Measurements from ENCODE around the gene SYT15.
"Not testable (repeated sequence)": the region's sequence is repeated elsewhere in the genome, so short reads cannot be mapped to it uniquely, and the experiment has no call there.

Gene SYT15

DNA sequence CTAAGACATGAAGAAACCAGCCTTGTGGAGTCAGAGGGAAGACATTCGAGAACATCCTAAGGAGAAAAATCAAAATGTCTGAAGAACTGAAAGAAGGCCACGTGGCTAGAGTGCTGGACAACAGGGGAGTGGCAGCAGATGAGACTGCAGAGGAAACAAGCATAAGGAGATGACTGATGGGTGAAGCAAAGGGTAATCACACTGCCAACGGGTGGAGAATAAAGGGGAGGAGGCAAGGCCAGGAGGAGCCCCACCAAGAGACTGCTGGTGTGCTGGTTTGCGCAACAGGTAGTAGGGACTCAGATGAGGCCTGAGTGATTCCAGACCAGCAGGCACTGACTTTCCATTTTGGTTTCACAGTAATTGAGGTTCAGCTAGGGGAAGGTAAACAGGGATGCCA lies 38.2 kb downstream of the SYT15 start:
- DNase-seq; in situ Hi-C loops (cut with HindIII; ENCODE audit: low pct_ligation_motif_present, low pct_unique_long_range_greater_than_20kb, low sequenced_read_pairs): not testable (repeated sequence)

DNA sequence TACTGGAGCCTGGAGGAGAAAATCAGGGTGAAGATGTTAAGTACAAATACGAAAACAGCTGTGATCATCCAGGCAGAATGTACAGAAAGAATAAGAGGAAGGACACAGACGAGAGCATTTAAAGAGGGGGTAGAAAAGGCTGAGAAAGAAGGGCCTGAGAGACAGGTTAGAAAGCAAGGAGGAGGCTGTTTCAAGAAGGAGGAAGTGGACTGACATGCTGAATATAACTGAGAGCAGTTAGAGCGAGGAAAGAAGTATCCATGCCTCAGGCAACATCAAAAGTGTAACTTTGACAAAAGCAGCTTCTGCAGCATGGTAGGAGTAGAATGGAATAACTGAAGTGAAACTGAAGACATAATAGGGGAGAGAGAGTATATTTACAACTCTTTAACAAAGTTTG lies 39.0 kb downstream of the SYT15 start:
- DNase-seq; in situ Hi-C loops (cut with HindIII; ENCODE audit: low pct_ligation_motif_present, low pct_unique_long_range_greater_than_20kb, low sequenced_read_pairs): not testable (repeated sequence)

DNA sequence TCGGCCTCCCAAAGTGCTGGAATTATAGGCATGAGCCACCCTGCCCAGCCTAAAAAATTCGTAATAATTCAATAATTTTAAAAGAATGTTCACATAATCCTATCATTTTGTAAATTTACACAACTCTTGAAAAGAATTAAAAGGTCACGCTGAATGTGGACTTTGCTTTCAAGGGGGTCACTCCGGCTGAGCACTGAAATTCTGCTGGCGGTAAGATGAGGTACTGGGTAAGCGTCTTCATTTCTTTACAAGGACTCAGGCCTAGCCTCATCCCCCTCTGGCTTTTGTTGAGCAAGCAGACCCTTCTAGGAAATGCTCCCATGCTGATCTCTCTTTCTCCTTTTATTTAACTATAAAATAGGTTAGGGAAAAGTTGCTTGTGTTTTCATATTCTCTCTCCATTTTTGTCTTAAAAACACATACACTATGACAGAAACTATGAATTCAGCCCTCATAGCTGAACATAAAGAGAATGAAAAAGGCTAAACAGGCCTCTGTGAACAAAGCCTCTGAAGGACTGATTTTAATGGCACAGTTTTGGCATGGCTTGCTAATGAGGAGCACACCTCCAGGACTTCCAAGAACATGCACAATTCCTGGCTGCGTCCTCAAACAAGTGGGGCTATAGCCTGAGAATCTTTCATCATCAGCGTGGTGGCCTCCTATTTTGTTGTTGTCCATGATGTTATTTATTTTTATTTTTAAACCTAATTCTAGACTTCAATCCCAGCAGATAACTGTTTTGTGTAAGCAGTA lies 45.1 kb downstream of the SYT15 start:
- in situ Hi-C loops (cut with HindIII; ENCODE audit: low pct_ligation_motif_present, low pct_unique_long_range_greater_than_20kb, low sequenced_read_pairs); DNase-seq: not testable (repeated sequence)

GRCh38 chr10:46629805-46630204 lies 50.9 kb downstream of the SYT15 start:
- DNase-seq; in situ Hi-C loops (cut with HindIII; ENCODE audit: low pct_ligation_motif_present, low pct_unique_long_range_greater_than_20kb, low sequenced_read_pairs): not testable (repeated sequence)

GRCh38 chr10:46630816-46631215 lies 51.9 kb downstream of the SYT15 start:
- DNase-seq; in situ Hi-C loops (cut with HindIII; ENCODE audit: low pct_ligation_motif_present, low pct_unique_long_range_greater_than_20kb, low sequenced_read_pairs): not testable (repeated sequence)

- in situ Hi-C loops (cut with HindIII; ENCODE audit: low pct_ligation_motif_present, low pct_unique_long_range_greater_than_20kb, low sequenced_read_pairs); DNase-seq: not testable (repeated sequence)
Observed at GRCh38 chr10:46631683-46632082, 52.8 kb downstream of the SYT15 start.

DNA sequence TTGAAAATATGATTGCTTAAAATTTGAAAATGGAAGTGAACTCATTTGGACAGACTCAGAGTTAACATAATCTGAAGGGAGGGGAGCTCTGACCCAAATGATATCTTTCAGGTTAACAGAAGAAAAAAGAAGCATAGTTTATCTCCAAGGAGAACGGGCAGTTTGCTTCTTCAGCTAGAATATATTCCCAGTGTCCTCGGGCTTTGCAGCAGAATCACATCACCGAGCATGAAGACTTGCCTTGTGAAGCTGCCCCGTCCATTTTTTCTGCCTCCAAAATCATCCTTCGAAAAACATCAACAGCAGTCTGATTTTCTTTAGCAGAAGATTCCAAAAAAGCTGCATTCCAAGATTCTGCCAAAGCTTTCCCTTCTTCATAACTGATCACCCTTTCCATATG lies 55.8 kb downstream of the SYT15 start:
- DNase-seq; in situ Hi-C loops (cut with HindIII; ENCODE audit: low pct_ligation_motif_present, low pct_unique_long_range_greater_than_20kb, low sequenced_read_pairs): not testable (repeated sequence)

DNA sequence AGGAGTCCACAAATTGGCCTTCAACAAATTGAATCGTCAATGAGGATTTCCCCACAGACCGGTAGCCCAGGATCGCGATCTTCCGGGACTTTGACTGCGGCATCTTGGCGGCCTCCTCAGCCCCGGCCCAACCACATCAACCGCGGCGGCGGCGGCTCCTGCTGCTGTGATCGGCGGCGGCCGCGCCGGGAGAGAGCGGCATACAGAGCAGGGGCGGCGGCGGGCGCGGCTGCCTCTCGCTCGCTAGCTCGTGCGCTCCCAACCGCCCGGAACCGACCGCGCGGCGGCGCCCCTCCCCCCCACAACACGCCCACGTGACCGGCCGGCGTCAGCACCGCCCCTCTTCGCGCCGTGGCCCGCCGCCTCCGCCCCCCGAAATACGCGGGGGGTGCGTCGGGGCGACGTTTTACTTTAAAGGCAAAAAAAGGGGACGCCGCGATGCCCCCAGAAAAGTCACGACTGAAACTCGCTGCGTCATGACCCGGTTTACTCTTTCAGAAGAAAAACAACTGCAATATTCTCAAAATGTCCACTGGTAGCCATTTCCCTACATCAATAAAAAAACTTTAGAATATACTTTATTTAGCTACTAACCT lies 56.5 kb downstream of the SYT15 start:
- in situ Hi-C loops (cut with HindIII; ENCODE audit: low pct_ligation_motif_present, low pct_unique_long_range_greater_than_20kb, low sequenced_read_pairs); DNase-seq: not testable (repeated sequence)

- DNase-seq; in situ Hi-C loops (cut with HindIII; ENCODE audit: low pct_ligation_motif_present, low pct_unique_long_range_greater_than_20kb, low sequenced_read_pairs): not testable (repeated sequence)
Observed at GRCh38 chr10:46640005-46640404, 61.1 kb downstream of the SYT15 start.
